D721Med (cell line): ENCODE measurements around the gene GNG4.
"Not testable (repeated sequence)": the region's sequence is repeated elsewhere in the genome, so short reads cannot be mapped to it uniquely, and the experiment has no call there.

ENCODE experiments used
- DNase-seq: peaks from one replicate; pipeline ENCODE4 v3.0.0; 2011; ENCODE audit warnings: low spot score; ENCODE audit not compliant: insufficient read length
- FAIRE-seq: peaks from 2 replicates; lab custom pipeline; 2011; peaks lifted over from hg19 to GRCh38; lab: Jason Lieb, UNC
- TF ChIP-seq, protein P1 (sequence below): IDR thresholded peaks from 2 replicates; pipeline ENCODE4 v1.5.1; 2012; ENCODE audit warnings: mild to moderate bottlenecking, control low read depth; ENCODE audit not compliant: insufficient read depth; ENCODE audit errors: missing control alignments

Gene GNG4

DNA sequence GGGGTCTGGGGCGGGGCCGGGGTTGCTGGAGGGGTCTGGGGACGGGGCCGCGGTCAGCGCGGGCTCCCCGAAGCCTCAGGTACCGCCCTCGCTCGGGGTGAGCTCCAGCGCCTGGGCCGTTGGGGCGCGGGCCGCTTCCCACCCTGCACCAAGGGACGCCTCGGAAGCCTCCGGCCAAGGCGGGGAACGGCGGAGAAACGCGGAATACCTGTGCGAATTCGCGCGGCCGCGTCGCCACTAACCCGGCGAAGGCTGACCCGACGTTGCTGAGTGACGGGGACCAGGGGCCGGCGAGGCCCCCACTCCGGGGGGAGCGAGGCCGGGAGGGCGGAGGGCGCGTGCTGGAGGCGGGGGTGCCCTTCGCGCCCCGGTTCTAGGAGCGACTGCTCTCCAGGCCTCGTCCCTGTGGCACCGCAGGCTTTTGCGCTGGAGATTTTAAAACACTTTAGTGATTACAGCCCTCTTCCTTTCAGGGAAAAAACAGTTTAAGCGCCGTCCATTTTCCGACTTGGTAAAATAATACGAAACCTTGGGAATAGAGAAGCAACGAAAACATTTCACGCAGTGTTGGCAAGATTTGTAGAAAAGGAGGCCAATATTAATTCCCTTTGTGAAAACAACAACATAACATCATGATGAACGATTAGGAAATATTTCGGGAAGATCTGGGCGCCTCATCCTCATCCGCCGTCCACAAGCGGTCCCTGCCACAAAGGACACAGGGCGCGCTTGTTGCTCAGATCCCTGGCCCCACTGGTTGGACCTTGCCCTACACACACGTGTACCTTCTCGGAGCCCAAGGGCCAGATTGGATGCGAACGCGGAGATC, 971 bp upstream of the GNG4 start:
- FAIRE-seq, result no peak
- no peak for DNase-seq
- TF ChIP-seq, protein P1, sequence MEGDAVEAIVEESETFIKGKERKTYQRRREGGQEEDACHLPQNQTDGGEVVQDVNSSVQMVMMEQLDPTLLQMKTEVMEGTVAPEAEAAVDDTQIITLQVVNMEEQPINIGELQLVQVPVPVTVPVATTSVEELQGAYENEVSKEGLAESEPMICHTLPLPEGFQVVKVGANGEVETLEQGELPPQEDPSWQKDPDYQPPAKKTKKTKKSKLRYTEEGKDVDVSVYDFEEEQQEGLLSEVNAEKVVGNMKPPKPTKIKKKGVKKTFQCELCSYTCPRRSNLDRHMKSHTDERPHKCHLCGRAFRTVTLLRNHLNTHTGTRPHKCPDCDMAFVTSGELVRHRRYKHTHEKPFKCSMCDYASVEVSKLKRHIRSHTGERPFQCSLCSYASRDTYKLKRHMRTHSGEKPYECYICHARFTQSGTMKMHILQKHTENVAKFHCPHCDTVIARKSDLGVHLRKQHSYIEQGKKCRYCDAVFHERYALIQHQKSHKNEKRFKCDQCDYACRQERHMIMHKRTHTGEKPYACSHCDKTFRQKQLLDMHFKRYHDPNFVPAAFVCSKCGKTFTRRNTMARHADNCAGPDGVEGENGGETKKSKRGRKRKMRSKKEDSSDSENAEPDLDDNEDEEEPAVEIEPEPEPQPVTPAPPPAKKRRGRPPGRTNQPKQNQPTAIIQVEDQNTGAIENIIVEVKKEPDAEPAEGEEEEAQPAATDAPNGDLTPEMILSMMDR, result no peak

DNA sequence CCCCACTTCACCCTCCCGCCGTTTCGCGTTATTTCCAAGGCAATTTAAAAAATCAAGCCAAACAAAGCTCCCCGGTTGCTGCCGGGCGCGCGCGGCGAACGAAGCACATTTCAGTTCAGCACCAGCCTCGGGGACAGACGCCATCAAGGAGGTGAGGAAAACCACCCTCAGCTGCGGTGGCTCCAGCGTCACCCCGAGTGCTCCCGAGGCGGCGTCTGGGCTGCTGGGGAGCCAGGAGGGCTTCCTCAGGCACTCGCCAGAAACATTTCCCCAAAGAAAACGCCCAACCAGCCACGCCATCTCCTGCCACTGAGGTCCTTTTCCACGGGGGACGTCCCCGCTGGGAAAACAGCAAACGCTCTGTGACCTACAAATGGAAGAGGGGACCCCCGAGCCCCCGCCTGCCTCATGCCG, 623 bp downstream of the GNG4 start:
- FAIRE-seq (no peak), DNase-seq (no peak)
- TF ChIP-seq, protein P1, result no peak

DNA sequence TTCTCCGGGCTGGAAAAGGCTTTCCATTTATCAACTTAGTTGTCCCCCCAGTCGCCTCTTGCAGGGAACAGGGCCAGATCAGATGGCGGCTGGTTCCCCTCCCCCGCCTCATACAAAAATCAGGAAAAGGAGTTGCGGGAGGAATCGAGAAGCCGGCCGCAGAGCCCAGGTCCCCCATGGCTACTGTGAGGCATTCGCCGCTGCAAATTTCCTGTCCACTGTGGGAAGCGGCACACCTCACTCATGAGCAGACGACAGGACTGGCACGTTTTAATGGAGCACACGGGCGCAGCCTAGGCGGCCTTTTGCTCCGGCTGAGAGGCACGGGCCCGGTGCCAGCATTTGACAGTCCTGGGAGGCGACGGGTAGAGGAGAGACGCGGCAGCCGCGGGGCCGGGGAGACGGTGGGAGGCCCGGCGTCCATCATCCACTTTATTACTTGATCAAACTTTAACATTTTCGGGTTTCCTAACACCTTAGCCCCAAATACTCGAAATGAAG, 1.1 kb downstream of the GNG4 start:
- TF ChIP-seq, protein P1, result no peak
- DNase-seq (no peak), FAIRE-seq (no peak)

DNA sequence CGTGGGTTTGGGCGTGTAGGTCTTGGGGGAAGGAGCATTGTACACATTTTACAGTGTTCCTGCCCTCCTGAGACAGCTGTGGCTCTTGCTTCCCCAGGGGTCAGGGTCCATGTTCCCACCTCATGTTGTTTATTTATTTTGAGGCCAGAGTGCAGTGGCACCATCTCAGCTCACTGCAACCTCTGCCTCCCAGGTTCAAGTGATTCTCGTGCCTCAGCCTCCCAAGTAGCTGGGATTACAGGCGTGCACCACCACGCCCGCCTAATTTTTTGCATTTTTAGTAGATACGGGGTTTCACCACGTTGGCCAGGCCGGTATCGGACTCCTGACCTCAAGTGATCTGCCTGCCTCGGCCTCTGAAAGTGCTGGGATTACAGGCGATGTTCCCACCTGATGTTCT, 2.0 kb downstream of the GNG4 start:
- not testable (repeated sequence) for DNase-seq, FAIRE-seq

DNA sequence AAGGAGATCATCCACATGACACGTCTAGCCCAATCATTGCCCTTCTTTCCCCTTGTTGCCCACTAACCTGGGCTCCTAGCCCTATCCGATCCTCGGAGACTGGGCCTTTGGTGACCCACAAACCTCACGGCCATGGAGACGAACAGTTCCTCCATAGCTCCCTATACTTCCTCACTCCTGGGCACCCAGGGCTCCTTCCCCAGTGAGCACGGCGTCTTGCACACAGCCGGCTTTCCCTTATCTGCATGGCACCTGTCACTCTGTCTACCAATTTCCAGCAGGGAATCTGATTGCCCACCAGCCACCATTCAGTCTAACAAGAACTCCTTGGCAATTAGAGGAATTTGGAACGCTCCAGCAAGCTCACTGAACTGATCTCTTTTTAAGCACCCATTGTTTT, 3.1 kb downstream of the GNG4 start:
- FAIRE-seq (no peak), DNase-seq (no peak)
- TF ChIP-seq, protein P1, result no peak

DNA sequence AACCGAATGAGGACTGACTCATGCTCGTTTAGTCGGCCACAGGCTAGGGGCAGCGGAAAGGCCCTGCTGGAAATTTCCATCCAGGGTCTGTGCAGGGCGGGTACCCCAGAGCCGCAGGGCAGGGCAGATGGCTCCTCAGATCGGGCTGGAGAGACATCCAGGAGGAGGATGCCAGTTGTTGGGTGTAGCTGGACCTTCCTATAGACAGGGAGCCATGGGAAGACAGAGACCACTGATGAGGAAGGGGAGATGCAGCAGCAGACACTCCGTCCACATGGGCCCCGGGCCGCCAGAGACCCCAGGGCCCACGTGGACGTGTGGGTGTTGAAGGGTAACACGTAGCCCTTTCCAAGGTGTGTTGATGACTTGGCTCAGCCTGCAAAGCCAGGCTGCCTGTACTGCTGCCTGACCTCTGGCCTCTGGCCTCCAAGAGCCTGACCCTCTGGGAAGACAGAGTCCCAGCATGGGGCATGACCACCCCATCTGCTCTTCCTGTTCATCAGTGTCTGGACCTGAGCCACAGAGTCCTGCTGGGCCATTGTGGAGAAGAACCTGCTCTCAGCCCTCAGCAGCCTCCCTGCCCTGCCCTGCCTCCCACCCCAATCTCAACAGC, 4.8 kb downstream of the GNG4 start:
- FAIRE-seq (no peak), DNase-seq (no peak)
- TF ChIP-seq, protein P1, result no peak

DNA sequence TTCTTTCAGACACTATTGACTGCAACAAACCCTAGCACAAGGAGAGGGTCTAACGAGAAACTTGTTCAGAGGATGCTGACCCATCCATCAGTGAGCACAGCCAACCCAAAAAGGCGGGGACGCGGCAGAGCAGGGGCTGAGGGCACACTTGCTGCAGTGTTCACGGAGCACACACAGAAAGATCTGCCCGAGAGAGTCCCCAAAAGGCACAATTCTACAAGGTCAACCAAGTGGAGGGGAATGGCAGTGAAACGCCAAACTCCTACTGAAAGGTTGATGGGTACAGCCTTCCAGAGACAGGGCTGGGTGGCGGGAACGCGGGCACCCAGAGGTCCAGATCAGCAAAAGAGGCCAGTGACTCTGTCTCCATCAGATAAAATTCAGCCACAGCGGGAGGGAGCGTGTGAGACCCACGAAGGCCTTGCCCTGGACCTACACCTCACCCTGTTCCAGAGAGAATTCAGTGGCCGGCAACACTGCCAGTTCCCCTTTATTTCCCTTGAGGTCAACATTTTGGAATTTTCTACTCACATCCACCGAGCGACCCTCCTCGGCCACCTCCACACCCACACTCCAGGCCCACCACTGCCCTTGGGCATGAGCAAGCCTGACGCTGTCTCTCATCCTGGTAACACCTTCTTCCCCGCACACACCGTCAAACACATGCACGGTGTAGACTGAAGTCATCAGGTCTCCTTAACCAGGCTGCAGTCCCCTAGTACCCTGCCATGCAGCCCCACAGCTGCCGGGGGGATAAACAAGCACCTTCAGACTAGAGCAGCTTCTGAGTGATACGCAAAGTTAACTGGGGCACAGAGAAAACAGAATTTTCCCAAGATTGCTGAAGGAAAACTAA, 5.5 kb downstream of the GNG4 start:
- DNase-seq, result no peak
- FAIRE-seq, result no peak
- TF ChIP-seq, protein P1, result no peak
